HG02981 (cell line): Measurements from ENCODE around the gene VSTM2L.
"Not testable (repeated sequence)": the region's sequence is repeated elsewhere in the genome, so short reads cannot be mapped to it uniquely, and the experiment has no call there.

ENCODE experiments used
- ATAC-seq: cut with Tn5 transposase; IDR thresholded peaks from one replicate; pipeline ENCODE4 v1.9.1; 2021; ENCODE audit warnings: mild to moderate bottlenecking, moderate library complexity; ENCODE audit not compliant: unreplicated experiment

Gene VSTM2L

GRCh38 chr20:37958856-37959520, 56.1 kb downstream of the VSTM2L start:
- no peak for ATAC-seq

- no peak for ATAC-seq
Observed at GRCh38 chr20:37961066-37961465, 58.1 kb downstream of the VSTM2L start.

- not testable (repeated sequence) for ATAC-seq
Observed at GRCh38 chr20:37963483-37963882, 60.6 kb downstream of the VSTM2L start.

- no peak for ATAC-seq
Observed at GRCh38 chr20:37968841-37969401, 66.0 kb downstream of the VSTM2L start.

GRCh38 chr20:37969949-37970855, 67.3 kb downstream of the VSTM2L start:
- no peak for ATAC-seq

GRCh38 chr20:37970856-37971245, 67.9 kb downstream of the VSTM2L start:
- ATAC-seq, result no peak

GRCh38 chr20:37971561-37972127, 68.7 kb downstream of the VSTM2L start:
- no peak for ATAC-seq

- no peak for ATAC-seq
Observed at GRCh38 chr20:37972256-37973058, 69.5 kb downstream of the VSTM2L start.

- no peak for ATAC-seq
Observed at GRCh38 chr20:37973059-37973910, 70.4 kb downstream of the VSTM2L start.

GRCh38 chr20:37976887-37977286, 74.0 kb downstream of the VSTM2L start:
- ATAC-seq, result no peak

- no peak for ATAC-seq
Observed at GRCh38 chr20:37977338-37977737, 74.4 kb downstream of the VSTM2L start.

GRCh38 chr20:37977786-37978185, 74.9 kb downstream of the VSTM2L start:
- ATAC-seq, result no peak

- no peak for ATAC-seq
Observed at GRCh38 chr20:37979021-37979985, 76.4 kb downstream of the VSTM2L start.

GRCh38 chr20:37980383-37980782, 77.5 kb downstream of the VSTM2L start:
- no peak for ATAC-seq

- ATAC-seq, result no peak
Observed at GRCh38 chr20:37980876-37981275, 77.9 kb downstream of the VSTM2L start.

- ATAC-seq, result no peak
Observed at GRCh38 chr20:37981568-37981967, 78.6 kb downstream of the VSTM2L start.

- no peak for ATAC-seq
Observed at GRCh38 chr20:37983286-37983685, 80.4 kb downstream of the VSTM2L start.

- ATAC-seq, result no peak
Observed at GRCh38 chr20:37984018-37984785, 81.3 kb downstream of the VSTM2L start.
